MG63 (cell line): ENCODE data around the gene WLS. TPM values are rescaled to one million over a fixed set of nuclear protein-coding genes. Genes with fewer than 3 reads are reported as not detected.

Experiments
- DNase-seq: peaks from one replicate; pipeline ENCODE4 v3.0.0-alpha.2; 2020
- H3K27me3 ChIP-seq: fragments of 250-450 bp; sonication (Bioruptor Pico); 2 replicates; pipeline ENCODE4 v1.5.1; 2020; ENCODE audit warnings: mild to moderate bottlenecking, moderate library complexity
- H3K36me3 ChIP-seq: fragments of 250-450 bp; sonication (Bioruptor Pico); 2 replicates; pipeline ENCODE4 v1.5.1; 2020; ENCODE audit warnings: mild to moderate bottlenecking, moderate library complexity
- H3K4me3 ChIP-seq: fragments of 250-450 bp; sonication (Bioruptor Pico); 2 replicates; pipeline ENCODE4 v1.5.1; 2020; ENCODE audit warnings: mild to moderate bottlenecking, moderate library complexity
- H3K9me3 ChIP-seq: fragments of 250-450 bp; sonication (Bioruptor Pico); 2 replicates; pipeline ENCODE4 v1.5.1; 2020; ENCODE audit warnings: mild to moderate bottlenecking, moderate library complexity
- total RNA-seq: library from RNA; depleted of rRNA; stranded (reverse); fragments of >200 nt; shearing (Covaris generic); gene quantifications from 2 replicates; pipeline ENCODE4 v1.2.3, GENCODE V29; 2014; ENCODE audit warnings: low replicate concordance

WLS gene
- total RNA-seq, 1 experiment from 2014 or later, result 25.4 TPM

- H3K4me3 ChIP-seq, result peak overlapping the region; percentile 76
- no peaks in the 10 kb centered on the region for H3K27me3 ChIP-seq
- no peaks in the 10 kb centered on the region for H3K36me3 ChIP-seq
- H3K9me3 ChIP-seq, result no peaks in the 10 kb centered on the region
- DNase-seq, result peak; percentile 66
Measured at GRCh38 chr1:68231627-68232288, 565 bp downstream of the WLS start.

DNA sequence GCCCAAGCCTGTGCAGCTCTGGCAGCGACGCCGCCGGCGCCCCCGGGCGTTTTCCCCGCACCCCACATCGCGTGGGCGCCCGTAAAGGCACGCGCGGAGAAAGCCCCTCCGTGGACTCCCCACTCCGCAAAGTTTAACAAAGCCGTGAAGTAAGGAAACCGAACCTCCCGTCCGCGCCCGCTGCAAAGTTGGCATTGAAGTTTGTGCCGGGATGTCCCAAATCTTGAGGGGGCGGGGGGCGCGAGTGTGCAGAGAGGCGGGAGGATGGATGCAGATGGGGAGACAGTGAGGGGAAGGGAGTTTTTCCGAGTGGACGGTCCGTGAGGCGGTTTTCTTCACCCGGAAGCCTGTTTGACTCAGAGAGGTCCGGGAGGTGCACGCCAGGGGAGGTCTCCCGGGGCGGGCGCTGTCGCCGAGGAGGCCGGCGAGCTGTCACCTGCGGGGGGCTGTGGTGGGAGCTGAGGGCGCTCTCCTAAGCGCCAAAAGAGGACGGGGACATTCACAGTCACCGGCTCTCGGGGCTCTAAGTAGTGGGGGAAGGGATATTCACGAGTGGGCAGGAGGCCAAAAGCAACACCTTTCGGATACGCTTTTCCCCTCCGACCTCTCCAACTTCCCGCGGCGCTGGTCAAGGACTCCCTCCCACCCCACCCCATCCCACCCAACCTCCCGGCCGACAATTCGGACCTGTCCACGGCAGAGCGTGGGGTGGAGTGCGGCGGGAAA, 1.3 kb downstream of the WLS start:
- H3K9me3 ChIP-seq, result no peaks in the 10 kb centered on the region

GRCh38 chr1:68230484-68230802, 1.9 kb downstream of the WLS start:
- Histone ChIP-seq H3K9me3 (no peaks in the 10 kb centered on the region), H3K27me3 (no peaks in the 10 kb centered on the region), H3K36me3 (no peaks in the 10 kb centered on the region), H3K4me3 (peak overlapping the region; percentile 76)
- peak; percentile 27 for DNase-seq

More for the DNA sequence above, 1.3 kb downstream of the WLS start:
- Histone ChIP-seq H3K27me3 (no peaks in the 10 kb centered on the region), H3K4me3 (peak overlapping the region; percentile 76), H3K36me3 (no peaks in the 10 kb centered on the region)
- DNase-seq, result peak; percentile 30

DNA sequence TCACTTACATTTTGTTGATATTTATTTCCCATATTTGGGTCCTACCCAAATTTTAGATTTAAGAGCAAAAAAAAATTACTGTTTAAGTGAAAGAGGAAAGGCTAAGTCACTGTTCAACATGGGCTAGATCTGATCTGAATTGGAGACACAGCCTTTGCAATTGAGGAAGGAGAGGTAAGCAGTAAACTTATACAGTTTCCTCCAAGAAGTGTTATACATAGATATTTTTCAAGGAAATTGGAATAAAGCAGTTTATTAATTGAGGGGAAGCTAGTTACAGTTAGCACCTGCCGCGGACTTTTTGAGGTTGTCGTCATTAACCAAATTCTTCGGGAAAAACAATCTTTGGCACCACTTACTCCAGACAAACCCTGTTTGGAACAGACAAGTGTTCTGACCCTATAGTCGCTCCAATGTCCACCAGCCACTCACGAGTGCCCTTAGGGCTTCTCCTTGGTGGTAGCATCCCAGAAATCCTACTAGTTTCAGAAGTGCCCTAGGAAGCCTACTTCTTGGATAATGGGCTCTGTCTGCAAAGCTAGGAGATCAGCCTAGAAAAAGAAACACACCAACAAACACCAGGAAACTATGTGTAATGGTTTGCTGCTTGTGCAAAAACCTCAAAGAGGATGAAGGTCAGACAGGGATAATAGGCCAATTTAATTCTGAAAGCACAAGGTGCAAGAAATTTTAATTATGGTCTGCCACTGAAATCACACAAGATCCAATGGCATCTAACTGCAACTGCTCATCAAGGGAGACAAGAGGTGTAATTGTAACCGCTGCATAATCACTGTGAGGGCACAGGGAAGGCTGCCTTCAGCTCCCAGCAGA, 2.5 kb downstream of the WLS start:
- Histone ChIP-seq H3K36me3 (no peaks in the 10 kb centered on the region), H3K4me3 (peak overlapping the region; percentile 76), H3K9me3 (no peaks in the 10 kb centered on the region), H3K27me3 (no peaks in the 10 kb centered on the region)
- DNase-seq, result no peak

DNA sequence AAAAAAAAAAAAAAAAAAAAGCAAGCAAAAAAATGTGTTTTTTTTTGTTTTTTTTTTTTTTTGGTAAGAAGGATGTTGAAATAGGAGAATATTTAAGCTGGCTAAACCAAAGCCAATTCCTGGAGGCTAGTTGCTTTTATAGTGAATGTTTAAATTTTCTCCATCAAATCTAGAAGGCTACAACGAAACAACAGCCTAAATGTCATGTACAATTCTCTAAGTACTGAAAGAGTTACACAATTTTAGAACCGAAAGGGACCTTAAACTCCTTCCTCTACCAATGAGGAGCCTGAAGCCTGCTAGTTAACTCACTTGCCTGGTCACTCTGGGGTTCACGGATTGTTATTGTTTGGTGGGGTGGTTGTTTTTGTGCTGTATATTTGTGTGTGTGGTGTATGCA, 3.5 kb downstream of the WLS start:
- no peak overlapping the region for H3K4me3 ChIP-seq
- H3K36me3 ChIP-seq, result no peaks in the 10 kb centered on the region
- DNase-seq, result no peak
- no peaks in the 10 kb centered on the region for H3K9me3 ChIP-seq
- H3K27me3 ChIP-seq, result no peaks in the 10 kb centered on the region

GRCh38 chr1:68227598-68227997, 4.7 kb downstream of the WLS start:
- no peak for DNase-seq
- Histone ChIP-seq H3K4me3 (no peak overlapping the region), H3K36me3 (no peaks in the 10 kb centered on the region), H3K9me3 (no peaks in the 10 kb centered on the region), H3K27me3 (no peaks in the 10 kb centered on the region)

GRCh38 chr1:68225781-68226180, 6.5 kb downstream of the WLS start:
- H3K9me3 ChIP-seq, result no peaks in the 10 kb centered on the region
- no peaks in the 10 kb centered on the region for H3K27me3 ChIP-seq
- no peak for DNase-seq
- no peaks in the 10 kb centered on the region for H3K36me3 ChIP-seq
- H3K4me3 ChIP-seq, result no peak overlapping the region

GRCh38 chr1:68223687-68224086, 8.6 kb downstream of the WLS start:
- DNase-seq, result no peak
- Histone ChIP-seq H3K36me3 (no peaks in the 10 kb centered on the region), H3K4me3 (no peak overlapping the region), H3K27me3 (no peaks in the 10 kb centered on the region), H3K9me3 (no peaks in the 10 kb centered on the region)

- no peak overlapping the region for H3K4me3 ChIP-seq
- no peak for DNase-seq
Measured at GRCh38 chr1:68221980-68222373, 10.3 kb downstream of the WLS start.

GRCh38 chr1:68221001-68221979, 11.0 kb downstream of the WLS start:
- Histone ChIP-seq H3K36me3 (no peaks in the 10 kb centered on the region), H3K9me3 (no peaks in the 10 kb centered on the region), H3K27me3 (no peaks in the 10 kb centered on the region), H3K4me3 (no peak overlapping the region)
- no peak for DNase-seq

More at GRCh38 chr1:68221980-68222373, 10.3 kb downstream of the WLS start:
- Histone ChIP-seq H3K9me3 (no peaks in the 10 kb centered on the region), H3K27me3 (no peaks in the 10 kb centered on the region), H3K36me3 (no peaks in the 10 kb centered on the region)

DNA sequence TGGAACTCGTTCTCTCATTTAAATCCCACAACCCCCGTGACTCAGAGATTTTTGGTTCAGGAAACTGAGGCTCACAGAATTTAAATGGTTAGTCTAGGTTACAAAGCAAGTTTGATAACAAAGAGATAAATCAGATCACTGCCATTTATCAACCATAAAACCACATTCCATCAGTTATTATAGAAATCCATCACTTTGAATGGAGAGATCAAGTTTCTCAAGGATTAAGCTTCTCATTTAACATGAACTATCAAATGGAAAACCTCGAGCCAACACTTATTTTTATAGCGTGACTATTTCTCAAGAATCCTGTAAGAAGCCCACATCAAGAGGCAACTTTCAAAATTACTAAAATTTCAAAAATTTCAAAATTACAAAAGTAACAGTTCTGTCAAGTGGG, 11.9 kb downstream of the WLS start:
- Histone ChIP-seq H3K9me3 (no peaks in the 10 kb centered on the region), H3K4me3 (no peak overlapping the region), H3K36me3 (no peaks in the 10 kb centered on the region), H3K27me3 (no peaks in the 10 kb centered on the region)
- DNase-seq, result no peak

GRCh38 chr1:68218490-68218889, 13.8 kb downstream of the WLS start:
- no peak overlapping the region for H3K4me3 ChIP-seq
- no peak for DNase-seq
- no peaks in the 10 kb centered on the region for H3K27me3 ChIP-seq
- no peaks in the 10 kb centered on the region for H3K9me3 ChIP-seq
- H3K36me3 ChIP-seq, result no peaks in the 10 kb centered on the region

DNA sequence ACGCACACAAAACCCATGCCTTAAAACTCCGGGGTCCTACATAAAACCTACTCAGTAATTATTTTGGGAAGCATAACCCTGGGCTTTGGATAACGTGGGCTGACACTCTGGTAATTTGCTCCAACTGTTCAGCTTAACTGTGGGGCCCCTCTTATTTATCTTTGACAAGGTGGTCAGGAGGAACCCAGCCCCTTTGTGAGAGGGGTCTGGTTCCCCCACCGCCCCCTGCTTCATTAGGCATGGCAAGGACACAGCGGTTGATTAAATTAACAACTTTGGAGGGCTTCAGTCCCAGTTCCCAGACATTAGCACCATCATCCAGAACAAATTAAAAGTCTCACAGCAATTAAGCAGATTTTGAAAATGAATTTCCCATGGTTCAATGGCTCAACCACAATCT, 14.7 kb downstream of the WLS start:
- Histone ChIP-seq H3K4me3 (no peak overlapping the region), H3K9me3 (no peaks in the 10 kb centered on the region), H3K27me3 (no peaks in the 10 kb centered on the region), H3K36me3 (no peaks in the 10 kb centered on the region)
- DNase-seq, result no peak

GRCh38 chr1:68217060-68217554, 15.2 kb downstream of the WLS start:
- Histone ChIP-seq H3K36me3 (no peaks in the 10 kb centered on the region), H3K4me3 (no peak overlapping the region), H3K27me3 (no peaks in the 10 kb centered on the region), H3K9me3 (no peaks in the 10 kb centered on the region)
- DNase-seq, result no peak

GRCh38 chr1:68216089-68216772, 16.1 kb downstream of the WLS start:
- Histone ChIP-seq H3K4me3 (no peak overlapping the region), H3K36me3 (no peaks in the 10 kb centered on the region), H3K27me3 (no peaks in the 10 kb centered on the region), H3K9me3 (no peaks in the 10 kb centered on the region)
- DNase-seq, result no peak

DNA sequence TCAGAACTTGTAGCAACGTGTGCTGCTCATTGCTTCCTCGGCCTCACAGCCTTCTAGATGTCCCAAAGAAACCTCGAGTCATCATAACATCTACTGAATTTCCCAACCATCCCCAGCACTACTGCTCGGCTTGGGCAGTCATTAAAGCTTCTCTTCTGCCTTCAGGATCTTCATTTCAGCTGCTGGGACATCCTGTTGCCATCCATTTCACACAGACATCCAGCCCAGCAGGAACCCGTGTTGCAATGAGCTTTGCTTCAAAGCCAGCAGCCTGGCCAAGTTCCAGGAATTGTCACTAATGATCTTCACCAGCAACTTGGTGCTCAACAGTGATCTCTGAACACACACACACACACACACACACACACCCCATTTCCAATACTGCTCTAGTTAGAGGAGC, 18.5 kb downstream of the WLS start:
- no peaks in the 10 kb centered on the region for H3K36me3 ChIP-seq
- DNase-seq, result no peak
- no peaks in the 10 kb centered on the region for H3K27me3 ChIP-seq
- H3K9me3 ChIP-seq, result no peaks in the 10 kb centered on the region
- no peak overlapping the region for H3K4me3 ChIP-seq
